SK-N-SH treated with all-trans-retinoic acid at 6 μM for 48 hours (cell line): ENCODE results near the gene ERLIN1.

Experiments used
- ATAC-seq: fragments of 200-7000 bp; cut with Tn5 transposase; 3 replicates; pipeline ENCODE4 v1.9.1; 2020; ENCODE audit warnings: mild to moderate bottlenecking, moderate library complexity
- ARNTL ChIP-seq: fragments of 450-650 bp; formaldehyde crosslinking; IDR thresholded peaks from 2 replicates; pipeline ENCODE4 v1.5.0; 2020; ENCODE audit warnings: low read depth, mild to moderate bottlenecking, moderate library complexity, borderline replicate concordance
- BACH2 ChIP-seq: fragments of 250-450 bp; sonication (Bioruptor Pico); IDR thresholded peaks from 2 replicates; pipeline ENCODE4 v1.9.0; 2021; ENCODE audit warnings: mild to moderate bottlenecking, borderline replicate concordance
- CREB5 ChIP-seq: fragments of 250-450 bp; sonication (Bioruptor Pico); IDR thresholded peaks from 2 replicates; pipeline ENCODE4 v1.5.1; 2020; ENCODE audit warnings: low read depth, mild to moderate bottlenecking, moderate library complexity
- CSDC2 ChIP-seq: fragments of 250-450 bp; sonication (Bioruptor Pico); IDR thresholded peaks from 2 replicates; pipeline ENCODE4 v1.5.0; 2020; ENCODE audit warnings: mild to moderate bottlenecking, moderate library complexity
- CSRNP3 ChIP-seq: fragments of 250-450 bp; sonication (Bioruptor Pico); IDR thresholded peaks from 2 replicates; pipeline ENCODE4 v1.5.1; 2021; ENCODE audit warnings: mild to moderate bottlenecking, moderate library complexity
- ESRRG ChIP-seq: fragments of 250-450 bp; sonication (Bioruptor Pico); IDR thresholded peaks from 2 replicates; pipeline ENCODE4 v1.6.1; 2021; ENCODE audit warnings: mild to moderate bottlenecking
- GLIS3 ChIP-seq: fragments of 250-450 bp; sonication (Bioruptor Pico); IDR thresholded peaks from 2 replicates; pipeline ENCODE4 v1.5.0; 2020; ENCODE audit warnings: mild to moderate bottlenecking, moderate library complexity
- ISL1 ChIP-seq: fragments of 250-450 bp; sonication (Bioruptor Pico); IDR thresholded peaks from 2 replicates; pipeline ENCODE4 v2.1.2; 2022; ENCODE audit warnings: mild to moderate bottlenecking, moderate library complexity
- OSR1 ChIP-seq: fragments of 250-450 bp; sonication (Bioruptor Pico); IDR thresholded peaks from 2 replicates; pipeline ENCODE4 v1.8.0; 2022; ENCODE audit warnings: moderate library complexity, mild to moderate bottlenecking, inconsistent platforms
- PATZ1 ChIP-seq: fragments of 250-450 bp; sonication (Bioruptor Pico); IDR thresholded peaks from 2 replicates; pipeline ENCODE4 v1.8.0; 2020; ENCODE audit warnings: mild to moderate bottlenecking, moderate library complexity, borderline replicate concordance
- POU6F1 ChIP-seq: fragments of 250-450 bp; sonication (Bioruptor Pico); IDR thresholded peaks from 2 replicates; pipeline ENCODE4 v1.8.0; 2021; ENCODE audit warnings: low read depth, mild to moderate bottlenecking, moderate library complexity, borderline replicate concordance
- PPARA ChIP-seq: fragments of 250-450 bp; sonication (Bioruptor Pico); IDR thresholded peaks from 2 replicates; pipeline ENCODE4 v1.5.0; 2020; ENCODE audit warnings: mild to moderate bottlenecking, borderline replicate concordance
- RARB ChIP-seq: fragments of 250-450 bp; sonication (Bioruptor Pico); IDR thresholded peaks from 2 replicates; pipeline ENCODE4 v1.8.0; 2021; ENCODE audit warnings: mild to moderate bottlenecking, moderate library complexity
- SNAI2 ChIP-seq: fragments of 250-450 bp; sonication (Bioruptor Pico); IDR thresholded peaks from 2 replicates; pipeline ENCODE4 v1.5.0; 2020; ENCODE audit warnings: mild to moderate bottlenecking, moderate library complexity
- TCF4 ChIP-seq: fragments of 250-450 bp; sonication (Bioruptor Pico); IDR thresholded peaks from 2 replicates; pipeline ENCODE4 v1.8.0; 2021; ENCODE audit warnings: mild to moderate bottlenecking, moderate library complexity, borderline replicate concordance
- TOX ChIP-seq: fragments of 250-450 bp; sonication (Bioruptor Pico); IDR thresholded peaks from 2 replicates; pipeline ENCODE4 v1.8.0; 2021; ENCODE audit warnings: mild to moderate bottlenecking, moderate library complexity, borderline replicate concordance
- TSHZ2 ChIP-seq: fragments of 250-450 bp; sonication (Bioruptor Pico); IDR thresholded peaks from 2 replicates; pipeline ENCODE4 v1.5.0; 2020; ENCODE audit warnings: mild to moderate bottlenecking, moderate library complexity
- ZFP3 ChIP-seq: fragments of 250-450 bp; sonication (Bioruptor Pico); IDR thresholded peaks from 2 replicates; pipeline ENCODE4 v1.5.0; 2020; ENCODE audit warnings: mild to moderate bottlenecking, moderate library complexity
- ZFP30 ChIP-seq: fragments of 450-650 bp; formaldehyde crosslinking; IDR thresholded peaks from 2 replicates; pipeline ENCODE4 v1.5.0; 2022; ENCODE audit warnings: mild to moderate bottlenecking, moderate library complexity
- ZNF565 ChIP-seq: fragments of 450-650 bp; formaldehyde crosslinking; conservative IDR thresholded peaks from 2 replicates; pipeline ENCODE4 v1.5.0; 2020; ENCODE audit warnings: low read depth, mild to moderate bottlenecking, moderate library complexity
- ZNF8 ChIP-seq: fragments of 450-650 bp; formaldehyde crosslinking; IDR thresholded peaks from 2 replicates; pipeline ENCODE4 v1.5.0; 2020; ENCODE audit warnings: mild to moderate bottlenecking, moderate library complexity

Gene ERLIN1

GRCh38 chr10:100204370-100204769 is 18.5 kb upstream of the ERLIN1 start:
- TF ChIP-seq OSR1 (CRISPR knock-in tag) (no peak), TCF4 (peak; percentile 38; the same call in 1 of the 2 replicates)
- ATAC-seq: no peak

- no peak for ATAC-seq
- TF ChIP-seq SNAI2 (CRISPR knock-in tag) (no peak), GLIS3 (no peak), PATZ1 (CRISPR knock-in tag) (no peak), CSRNP3 (CRISPR knock-in tag) (no peak), RARB (CRISPR knock-in tag) (no peak), POU6F1 (no peak), CSDC2 (CRISPR knock-in tag) (no peak), ESRRG (CRISPR knock-in tag) (no peak), ARNTL (CRISPR knock-in tag) (no peak), OSR1 (CRISPR knock-in tag) (no peak), BACH2 (CRISPR knock-in tag) (no peak), ZFP30 (no peak), ZNF565 (CRISPR knock-in tag) (no peak), ISL1 (no peak), PPARA (no peak), TOX (CRISPR knock-in tag) (no peak), CREB5 (CRISPR knock-in tag) (no peak), ZNF8 (CRISPR knock-in tag) (no peak), ZFP3 (CRISPR knock-in tag) (no peak), TSHZ2 (no peak)
- TF ChIP-seq, all 23 proteins: peak for 0
These were observed 15.7 kb upstream of the ERLIN1 start for GRCh38 chr10:100201549-100201948.

GRCh38 chr10:100194711-100195110 is 8.9 kb upstream of the ERLIN1 start:
- no peak for ATAC-seq
- TF ChIP-seq CSRNP3 (CRISPR knock-in tag) (no peak), BACH2 (CRISPR knock-in tag) (no peak)
- TF ChIP-seq, all 23 proteins: peak for 0
